T-cell (primary cell): ENCODE results near the gene CPLX3. TPM values are rescaled to one million over a fixed set of nuclear protein-coding genes. Genes with fewer than 3 reads are reported as not detected.

Experiments used
- ATAC-seq, 4 experiments: fragments of 200-7000 bp in 3 of 4; fragments of 150-1000 bp in 1 of 4; cut with Tn5 transposase; replicated peaks in 1 of 4; 1 replicate in 3 of 4; 2 replicates in 1 of 4; pipeline ENCODE4 v1.10.0; 2021; ENCODE audit warnings: moderate library complexity in 3 of 4, mild to moderate bottlenecking in 2 of 4, moderate number of reproducible peaks in 1 of 4
- CTCF ChIA-PET, 2 donors: fragments of 300-600 bp; sonication (Branson Sonifier 250); formaldehyde crosslinking; loops; one replicate each; lab custom pipeline; 2022; ENCODE audit warnings: antibody characterized with exemption in 2 of 2; lab: Charles Lee
- POLR2A ChIA-PET, 2 donors: fragments of 300-600 bp; sonication (Branson Sonifier 250); formaldehyde crosslinking; loops; one replicate each; lab custom pipeline; 2022; ENCODE audit warnings: antibody characterized with exemption in 2 of 2; lab: Charles Lee
- DNase-seq, 35 experiments: peaks; one replicate each; pipeline versions ENCODE4 v3.0.0 to v3.0.0-alpha.2; 2013 to 2023
- H3K27ac ChIP-seq: one replicate; pipeline ENCODE4 v1.5.1; 2013; ENCODE audit warnings: low read length
- H3K27me3 ChIP-seq, 2 experiments: replicated peaks in 1 of 2; 1 replicate in 1 of 2; 2 replicates in 1 of 2; pipeline versions ENCODE4 v1.6.1 to v1.7.0; 2013; ENCODE audit warnings: low read length in 1 of 2, mixed read lengths in 1 of 2; ENCODE audit not compliant: control insufficient read depth in 2 of 2, insufficient read depth in 2 of 2; ENCODE audit errors: extremely low read depth in 1 of 2
- H3K36me3 ChIP-seq, 2 donors: 1 replicate in 1 of 2; 2 replicates in 1 of 2; pipeline versions ENCODE4 v1.6.1 to v1.7.0; 2013; ENCODE audit warnings: low read length in 1 of 2; ENCODE audit not compliant: control insufficient read depth in 2 of 2, insufficient read depth in 1 of 2; ENCODE audit errors: extremely low read depth in 1 of 2
- H3K4me1 ChIP-seq, 2 experiments: 1 replicate in 1 of 2; 2 replicates in 1 of 2; pipeline versions ENCODE4 v1.6.1 to v1.7.0; 2013; ENCODE audit warnings: low read length in 2 of 2, mixed read lengths in 1 of 2; ENCODE audit not compliant: insufficient read depth in 2 of 2, control insufficient read depth in 1 of 2; ENCODE audit errors: extremely low read depth in 1 of 2
- H3K4me3 ChIP-seq, 2 donors: 1 replicate in 1 of 2; 2 replicates in 1 of 2; pipeline versions ENCODE4 v1.5.1 to v1.7.0; 2013; ENCODE audit warnings: mild to moderate bottlenecking in 2 of 2, low read length in 1 of 2, moderate library complexity in 1 of 2; ENCODE audit not compliant: control insufficient read depth in 1 of 2; ENCODE audit errors: extremely low read depth in 1 of 2
- H3K9me3 ChIP-seq: 2 replicates; pipeline ENCODE4 v1.7.0; 2013
- H3K27ac Mint-ChIP-seq, 2 donors: one replicate each; pipeline ENCODE4 v1.8.0; 2020 to 2021; ENCODE audit warnings: mild to moderate bottlenecking in 2 of 2, mixed read lengths in 2 of 2
- H3K27me3 Mint-ChIP-seq, 2 donors: one replicate each; pipeline ENCODE4 v1.8.0; 2021 to 2022; ENCODE audit warnings: mixed read lengths in 2 of 2
- H3K36me3 Mint-ChIP-seq: one replicate; pipeline ENCODE4 v1.8.0; 2021; ENCODE audit warnings: mixed read lengths
- H3K4me1 Mint-ChIP-seq, 3 donors: one replicate each; pipeline ENCODE4 v1.8.0; 2020 to 2022; ENCODE audit warnings: mixed read lengths in 3 of 3, mild to moderate bottlenecking in 1 of 3
- H3K4me3 Mint-ChIP-seq, 3 donors: one replicate each; pipeline ENCODE4 v1.8.0; 2020 to 2022; ENCODE audit warnings: mild to moderate bottlenecking in 3 of 3, mixed read lengths in 3 of 3, moderate library complexity in 3 of 3
- H3K9me3 Mint-ChIP-seq, 3 donors: one replicate each; pipeline ENCODE4 v1.8.0; 2020 to 2022; ENCODE audit warnings: mixed read lengths in 3 of 3
- WGBS: methylation state at CpG from one replicate; pipeline ENCODE4 v1.1.5; 2013; ENCODE audit warnings: missing lambda C conversion rate; ENCODE audit not compliant: insufficient coverage; 5-methylcytosine and 5-hydroxymethylcytosine counted together
- total RNA-seq, 35 experiments: library from RNA in 6 of 35; stranded (reverse) in 6 of 35; fragments of 120-200 nt in 1 of 35; gene quantifications; one replicate each; pipeline versions ENCODE4 v1.2.1 to v1.2.4 and lab custom pipeline; 2013 to 2026

The CPLX3 gene
- total RNA-seq, 5 donors from 2014 or later (not counting 1 experiment from before 2014, with no cell fraction given) = 0.16 to 0.50 (median 0.26) TPM; not detected in 2

DNA sequence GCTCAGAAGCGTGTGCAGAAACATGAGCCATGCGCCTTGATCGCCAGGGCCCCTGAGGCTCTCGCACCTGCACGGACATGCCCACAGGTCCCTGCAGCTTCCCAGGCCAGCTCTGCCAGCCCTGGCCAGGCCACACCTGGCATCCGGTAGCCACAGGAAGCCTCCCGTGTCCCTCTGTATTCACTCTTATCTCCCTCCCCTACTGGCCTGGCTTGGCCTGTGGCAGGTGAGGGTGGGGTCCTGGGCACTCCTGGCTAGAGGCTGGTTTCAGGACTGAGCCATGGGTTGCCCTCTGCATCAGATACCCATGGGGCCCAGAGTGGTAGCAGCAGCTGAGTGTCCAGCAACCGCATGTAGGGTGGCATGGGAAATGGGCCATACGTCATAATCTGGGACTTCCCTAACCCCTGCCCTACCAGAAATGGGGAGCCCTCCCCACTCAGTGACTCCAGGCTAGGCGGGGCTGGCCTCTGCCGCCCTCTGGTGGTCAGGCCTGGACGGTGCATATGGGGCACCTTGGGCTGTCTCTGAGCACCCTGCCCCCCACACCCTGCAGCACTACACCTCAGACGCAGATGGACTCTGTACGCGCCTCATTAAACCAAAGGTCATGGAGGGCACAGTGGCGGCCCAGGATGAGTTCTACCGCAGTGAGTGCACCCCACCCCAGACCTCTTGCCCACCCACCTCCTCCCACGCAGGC lies 26.4 kb upstream of the CPLX3 start:
- no peaks in the 10 kb centered on the region for H3K27me3 Mint-ChIP-seq
- H3K4me1 Mint-ChIP-seq = peaks cover 48 to 57% (median 50%) of the 10 kb centered on the region in 3 donors
- POLR2A ChIA-PET = interaction anchor here (0.6 to 1.1 kb wide), 2 partner anchors 29 to 226 kb away, joined by 3 to 7 read pairs; no protein-coding TSS in a partner anchor
- H3K4me3 Mint-ChIP-seq = peak overlapping the region in 1 of 3 donors; percentile 53
- peaks cover 29% of the 10 kb centered on the region for H3K36me3 Mint-ChIP-seq
- H3K27ac Mint-ChIP-seq = peak overlapping the region; percentile 86 to 89
- H3K9me3 ChIP-seq = no peaks in the 10 kb centered on the region
- DNase-seq (peak; percentile 72 to 94 (median 84)), ATAC-seq (peak; percentile 85 to 91 (median 86))
- 37% methylated on average over 16 of the region's 18 CpGs for WGBS
- no peaks in the 10 kb centered on the region for H3K9me3 Mint-ChIP-seq
- peaks cover 18 to 82% of the 10 kb centered on the region in 2 donors for H3K36me3 ChIP-seq
- CTCF ChIA-PET = interaction anchor here (0.5 to 3.9 kb wide), 12 partner anchors 10 to 1092 kb away, joined by 3 to 41 read pairs (median 4); no protein-coding TSS in a partner anchor
- peak overlapping the region in 1 of 2 donors; percentile 7 for H3K4me3 ChIP-seq
- no peaks in the 10 kb centered on the region for H3K27me3 ChIP-seq
- H3K27ac ChIP-seq = peak overlapping the region; percentile 87
- peaks cover 32 to 57% of the 10 kb centered on the region in 2 experiments for H3K4me1 ChIP-seq

DNA sequence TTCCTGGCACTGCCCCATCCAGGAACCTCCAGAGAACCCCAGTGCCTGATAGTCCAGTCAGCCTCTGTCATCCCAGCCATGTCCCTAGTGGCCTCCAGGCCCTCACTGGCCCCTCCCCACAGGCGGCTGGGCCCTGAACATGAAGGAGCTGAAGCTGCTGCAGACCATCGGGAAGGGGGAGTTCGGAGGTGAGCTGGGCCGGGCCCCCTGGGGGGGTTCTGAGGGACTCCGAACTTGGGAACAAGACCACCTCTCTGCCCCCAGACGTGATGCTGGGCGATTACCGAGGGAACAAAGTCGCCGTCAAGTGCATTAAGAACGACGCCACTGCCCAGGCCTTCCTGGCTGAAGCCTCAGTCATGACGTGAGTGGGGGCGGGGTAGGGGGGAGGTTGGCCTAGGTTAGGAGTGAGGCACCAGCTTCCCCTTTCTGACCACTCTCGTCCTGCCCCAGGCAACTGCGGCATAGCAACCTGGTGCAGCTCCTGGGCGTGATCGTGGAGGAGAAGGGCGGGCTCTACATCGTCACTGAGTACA lies 25.8 kb upstream of the CPLX3 start:
- H3K4me1 Mint-ChIP-seq = peaks cover 42 to 50% (median 45%) of the 10 kb centered on the region in 3 donors
- 83% methylated on average over 14 of the region's 20 CpGs for WGBS

DNA sequence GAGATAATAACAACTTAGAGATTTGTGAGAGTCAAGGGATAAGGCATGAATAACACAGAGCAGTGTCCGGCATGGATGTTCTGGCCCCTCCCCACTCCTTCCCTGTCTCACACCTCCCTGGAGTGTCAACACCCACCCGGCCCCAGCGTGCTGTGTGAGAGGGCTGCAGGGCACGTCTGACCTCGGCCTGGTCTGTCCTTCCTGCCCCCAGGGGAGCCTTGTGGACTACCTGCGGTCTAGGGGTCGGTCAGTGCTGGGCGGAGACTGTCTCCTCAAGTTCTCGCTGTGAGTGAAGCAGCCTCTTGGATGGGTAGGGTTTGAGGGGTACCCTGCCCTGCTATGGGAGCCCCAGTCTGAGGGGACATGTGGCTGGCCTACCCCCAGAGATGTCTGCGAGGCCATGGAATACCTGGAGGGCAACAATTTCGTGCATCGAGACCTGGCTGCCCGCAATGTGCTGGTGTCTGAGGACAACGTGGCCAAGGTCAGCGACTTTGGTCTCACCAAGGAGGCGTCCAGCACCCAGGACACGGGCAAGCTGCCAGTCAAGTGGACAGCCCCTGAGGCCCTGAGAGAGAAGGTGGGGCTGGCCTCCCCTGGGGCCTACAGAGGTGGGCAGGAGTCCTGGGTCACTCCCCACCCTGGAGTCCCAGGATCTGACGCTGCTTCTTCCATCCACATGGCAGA lies 25.0 kb upstream of the CPLX3 start:
- Histone ChIP-seq H3K27ac (no peak overlapping the region), H3K4me1 (peaks cover 19 to 42% of the 10 kb centered on the region in 2 experiments), H3K9me3 (no peaks in the 10 kb centered on the region), H3K27me3 (no peaks in the 10 kb centered on the region), H3K4me3 (no peak overlapping the region), H3K36me3 (peaks cover 18 to 78% of the 10 kb centered on the region in 2 donors)
- ATAC-seq (no peak), DNase-seq (no peak)
- Mint-ChIP-seq H3K4me3 (no peak overlapping the region), H3K27ac (peak overlapping the region in 1 of 2 donors; percentile 5), H3K4me1 (peaks cover 37 to 45% (median 39%) of the 10 kb centered on the region in 3 donors), H3K36me3 (peaks cover 24% of the 10 kb centered on the region), H3K9me3 (no peaks in the 10 kb centered on the region), H3K27me3 (no peaks in the 10 kb centered on the region)
- ChIA-PET POLR2A (no interaction called here), CTCF (interaction anchor here (0.9 to 3.9 kb wide), 3 partner anchors 31 to 167 kb away, joined by 3 to 41 read pairs (median 35); no protein-coding TSS in a partner anchor)
- 95% methylated on average over 14 of the region's 18 CpGs for WGBS

More for the DNA sequence above, 25.8 kb upstream of the CPLX3 start:
- CTCF ChIA-PET = interaction anchor here (0.5 to 3.9 kb wide), 8 partner anchors 13 to 166 kb away, joined by 3 to 41 read pairs (median 8); no protein-coding TSS in a partner anchor
- Mint-ChIP-seq H3K4me3 (no peak overlapping the region), H3K9me3 (no peaks in the 10 kb centered on the region), H3K36me3 (peaks cover 29% of the 10 kb centered on the region), H3K27me3 (no peaks in the 10 kb centered on the region), H3K27ac (peak overlapping the region; percentile 86 to 89)
- POLR2A ChIA-PET = interaction anchor here (0.6 to 1.1 kb wide), 3 partner anchors 30 to 226 kb away, joined by 3 to 9 read pairs (median 7); no protein-coding TSS in a partner anchor
- Histone ChIP-seq H3K4me1 (peaks cover 26 to 51% of the 10 kb centered on the region in 2 experiments), H3K27me3 (no peaks in the 10 kb centered on the region), H3K36me3 (peaks cover 18 to 78% of the 10 kb centered on the region in 2 donors), H3K27ac (peak overlapping the region; percentile 54), H3K9me3 (no peaks in the 10 kb centered on the region), H3K4me3 (no peak overlapping the region)
- DNase-seq (no peak), ATAC-seq (no peak)

DNA sequence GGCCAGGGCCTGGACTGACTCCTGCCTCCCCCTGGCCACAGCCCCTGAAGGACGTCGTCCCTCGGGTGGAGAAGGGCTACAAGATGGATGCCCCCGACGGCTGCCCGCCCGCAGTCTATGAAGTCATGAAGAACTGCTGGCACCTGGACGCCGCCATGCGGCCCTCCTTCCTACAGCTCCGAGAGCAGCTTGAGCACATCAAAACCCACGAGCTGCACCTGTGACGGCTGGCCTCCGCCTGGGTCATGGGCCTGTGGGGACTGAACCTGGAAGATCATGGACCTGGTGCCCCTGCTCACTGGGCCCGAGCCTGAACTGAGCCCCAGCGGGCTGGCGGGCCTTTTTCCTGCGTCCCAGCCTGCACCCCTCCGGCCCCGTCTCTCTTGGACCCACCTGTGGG lies 24.1 kb upstream of the CPLX3 start:
- Histone ChIP-seq H3K9me3 (no peaks in the 10 kb centered on the region), H3K4me3 (no peak overlapping the region), H3K4me1 (peaks cover 14 to 40% of the 10 kb centered on the region in 2 experiments), H3K36me3 (peaks cover 18 to 72% of the 10 kb centered on the region in 2 donors), H3K27ac (no peak overlapping the region), H3K27me3 (no peaks in the 10 kb centered on the region)
- Mint-ChIP-seq H3K9me3 (no peaks in the 10 kb centered on the region), H3K27ac (no peak overlapping the region), H3K36me3 (peaks cover 24% of the 10 kb centered on the region), H3K27me3 (no peaks in the 10 kb centered on the region), H3K4me3 (no peak overlapping the region), H3K4me1 (peaks cover 40 to 44% (median 41%) of the 10 kb centered on the region in 3 donors)
- WGBS = 90% methylated on average over 18 of the region's 20 CpGs
- POLR2A ChIA-PET = no interaction called here
- ATAC-seq (no peak), DNase-seq (no peak)
- CTCF ChIA-PET = interaction anchor here (0.6 to 3.9 kb wide), 2 partner anchors 22 to 31 kb away, joined by 3 to 35 read pairs; no protein-coding TSS in a partner anchor

DNA sequence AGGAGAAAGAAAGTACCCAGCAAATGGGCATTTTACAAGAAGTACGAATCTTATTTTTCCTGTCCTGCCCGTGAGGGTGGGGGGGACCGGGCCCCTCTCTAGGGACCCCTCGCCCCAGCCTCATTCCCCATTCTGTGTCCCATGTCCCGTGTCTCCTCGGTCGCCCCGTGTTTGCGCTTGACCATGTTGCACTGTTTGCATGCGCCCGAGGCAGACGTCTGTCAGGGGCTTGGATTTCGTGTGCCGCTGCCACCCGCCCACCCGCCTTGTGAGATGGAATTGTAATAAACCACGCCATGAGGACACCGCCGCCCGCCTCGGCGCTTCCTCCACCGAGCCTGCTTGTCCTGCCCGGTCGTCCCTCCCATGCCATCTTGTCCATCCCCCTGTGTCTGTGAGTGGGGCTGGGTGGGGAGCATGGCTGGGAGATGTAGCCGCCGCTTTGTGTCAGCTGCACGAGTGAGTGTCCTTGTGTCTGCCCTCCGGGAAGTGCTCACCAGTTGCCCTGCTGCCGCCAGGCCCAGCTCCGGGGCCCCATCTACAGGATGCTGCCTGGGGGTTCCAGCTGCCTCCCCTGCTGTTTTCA lies 23.5 kb upstream of the CPLX3 start:
- H3K27me3 ChIP-seq = no peaks in the 10 kb centered on the region
- H3K27ac ChIP-seq = no peak overlapping the region
- Mint-ChIP-seq H3K36me3 (peaks cover 23% of the 10 kb centered on the region), H3K4me1 (peaks cover 38 to 43% (median 41%) of the 10 kb centered on the region in 3 donors), H3K27ac (no peak overlapping the region), H3K9me3 (no peaks in the 10 kb centered on the region), H3K27me3 (no peaks in the 10 kb centered on the region), H3K4me3 (no peak overlapping the region)
- peaks cover 12 to 40% of the 10 kb centered on the region in 2 experiments for H3K4me1 ChIP-seq
- H3K4me3 ChIP-seq = no peak overlapping the region
- ATAC-seq (no peak), DNase-seq (no peak)
- CTCF ChIA-PET = interaction anchor here (0.6 to 3.9 kb wide), 2 partner anchors 23 to 32 kb away, joined by 3 to 35 read pairs; no protein-coding TSS in a partner anchor
- WGBS = 88% methylated on average over 18 of the region's 31 CpGs
- H3K36me3 ChIP-seq = peaks cover 18 to 67% of the 10 kb centered on the region in 2 donors
- POLR2A ChIA-PET = no interaction called here
- no peaks in the 10 kb centered on the region for H3K9me3 ChIP-seq
